ENCODE measurements around the gene TMEM176A.

Gene TMEM176A

DNA sequence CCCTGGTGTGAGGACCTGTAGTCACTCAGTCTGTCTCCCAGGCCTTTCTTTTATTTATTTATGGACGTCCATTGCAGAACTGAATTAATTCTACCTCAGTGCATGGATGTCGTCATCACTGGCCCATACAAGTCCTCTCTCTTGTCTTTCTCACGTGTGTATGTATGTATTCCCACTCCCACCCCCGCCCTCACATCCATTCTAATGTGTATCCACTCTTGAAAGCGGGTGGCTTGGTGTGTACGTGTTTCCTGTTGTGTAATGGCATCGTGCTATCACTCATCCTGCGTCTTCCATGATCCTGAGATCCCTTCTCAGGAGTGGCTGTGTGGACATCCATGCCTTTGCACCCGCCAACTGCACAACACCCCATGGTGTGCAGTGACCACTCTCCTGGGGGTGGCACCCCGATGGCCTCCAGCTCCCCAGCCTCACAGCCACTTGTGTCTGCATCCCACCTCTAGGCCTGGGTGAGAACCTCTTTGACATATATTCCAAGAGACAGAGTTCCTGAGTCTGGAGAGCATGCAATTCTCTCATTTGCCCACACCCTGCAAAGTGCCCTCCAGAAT, 48.7 kb downstream of the TMEM176A start:
- DNase-seq (ENCODE audit: low spot score): no peak

DNA sequence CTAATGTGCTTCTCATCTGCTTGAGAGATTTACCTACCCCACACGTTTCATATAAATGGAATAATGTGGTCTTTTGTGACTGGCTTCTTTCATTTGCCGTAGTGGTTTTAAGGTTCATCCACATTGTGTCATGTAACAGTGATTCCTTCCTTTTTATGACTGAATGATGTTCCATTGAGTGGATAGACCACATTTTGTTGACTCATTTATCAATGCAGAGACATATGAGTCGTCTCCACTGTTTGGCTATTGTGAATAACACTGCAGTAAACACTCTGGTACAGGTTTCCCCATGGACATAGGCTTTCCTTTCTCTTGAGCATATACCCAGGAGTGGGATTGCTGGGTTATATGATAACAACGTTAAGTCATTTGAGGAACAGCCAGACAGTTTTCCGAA, 49.7 kb downstream of the TMEM176A start:
- no peak for DNase-seq (ENCODE audit: low spot score)

DNA sequence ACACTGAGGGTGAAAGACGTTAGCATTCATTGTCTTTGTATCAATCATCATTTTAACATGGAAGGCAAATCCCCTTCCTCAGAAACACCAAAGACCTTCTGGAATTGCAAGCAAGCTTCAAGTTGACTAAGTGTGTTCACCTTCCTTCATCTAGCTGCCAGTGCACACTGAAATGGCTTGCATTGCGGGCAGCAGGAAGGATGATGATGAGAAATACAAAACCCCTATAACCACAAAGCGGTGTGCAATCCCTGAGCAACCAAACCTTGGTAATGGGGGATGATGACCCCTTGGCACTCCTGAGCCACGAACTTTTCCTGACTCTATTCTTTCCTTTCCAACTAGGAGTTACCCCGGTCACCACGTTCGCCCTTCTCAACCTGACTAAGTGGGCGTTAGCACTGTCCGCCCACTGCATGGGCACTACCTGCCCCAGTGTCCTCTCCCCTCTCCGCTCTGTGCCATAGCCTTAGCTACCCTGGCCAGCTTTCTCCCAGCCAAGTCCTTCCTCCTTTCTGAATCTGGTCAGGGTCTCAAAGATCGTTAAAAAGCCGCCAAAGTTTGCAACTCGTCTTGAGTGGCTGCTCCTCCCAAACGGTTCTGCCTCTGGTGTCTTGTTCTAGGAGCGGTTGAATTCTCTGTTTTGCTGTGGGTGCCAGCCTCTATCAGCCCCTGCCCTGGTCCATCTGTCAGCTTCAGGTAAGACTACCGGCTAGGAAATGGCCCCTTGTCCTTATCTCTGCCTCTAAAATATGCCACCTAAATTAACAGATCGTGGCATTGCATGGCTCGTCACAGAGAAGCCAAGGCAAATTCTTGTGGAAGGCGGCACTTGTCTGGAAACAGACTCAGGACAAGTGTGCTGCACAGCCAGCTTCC, 51.2 kb downstream of the TMEM176A start:
- DNase-seq (ENCODE audit: low spot score): no peak

DNA sequence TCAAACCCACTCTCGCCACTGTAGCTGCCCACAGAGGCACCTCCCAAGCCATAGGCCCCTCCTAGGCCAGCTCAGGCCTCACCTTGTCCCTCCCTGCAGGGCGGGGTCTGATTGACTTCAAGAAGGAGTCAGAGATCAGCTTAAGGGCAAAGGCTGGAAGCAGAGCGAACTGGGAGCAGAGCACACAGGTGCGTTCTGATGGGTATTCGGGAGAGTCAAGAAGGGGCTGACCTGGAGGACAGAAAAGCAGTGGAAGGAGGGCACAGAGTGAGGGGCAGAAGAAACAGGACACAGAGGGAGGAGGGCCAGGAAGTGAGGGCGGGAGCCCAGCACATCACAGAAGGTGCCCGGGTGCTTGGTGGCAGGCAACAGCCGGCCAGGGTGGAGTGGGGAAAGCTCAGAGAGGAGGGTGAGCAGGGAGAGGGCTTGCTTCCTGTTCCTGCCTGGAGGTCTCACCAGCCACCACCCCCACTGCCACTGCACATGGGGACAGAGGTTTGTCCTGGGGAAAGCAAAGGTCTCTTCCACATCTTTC, 51.9 kb downstream of the TMEM176A start, which contains the start of gene AOC1:
AOC1 (plus strand) TSS at position 147 of the 535 bp plus-strand sequence. CDS start 3,954 bp downstream, outside the sequence.
- no peak for DNase-seq (ENCODE audit: low spot score)

DNA sequence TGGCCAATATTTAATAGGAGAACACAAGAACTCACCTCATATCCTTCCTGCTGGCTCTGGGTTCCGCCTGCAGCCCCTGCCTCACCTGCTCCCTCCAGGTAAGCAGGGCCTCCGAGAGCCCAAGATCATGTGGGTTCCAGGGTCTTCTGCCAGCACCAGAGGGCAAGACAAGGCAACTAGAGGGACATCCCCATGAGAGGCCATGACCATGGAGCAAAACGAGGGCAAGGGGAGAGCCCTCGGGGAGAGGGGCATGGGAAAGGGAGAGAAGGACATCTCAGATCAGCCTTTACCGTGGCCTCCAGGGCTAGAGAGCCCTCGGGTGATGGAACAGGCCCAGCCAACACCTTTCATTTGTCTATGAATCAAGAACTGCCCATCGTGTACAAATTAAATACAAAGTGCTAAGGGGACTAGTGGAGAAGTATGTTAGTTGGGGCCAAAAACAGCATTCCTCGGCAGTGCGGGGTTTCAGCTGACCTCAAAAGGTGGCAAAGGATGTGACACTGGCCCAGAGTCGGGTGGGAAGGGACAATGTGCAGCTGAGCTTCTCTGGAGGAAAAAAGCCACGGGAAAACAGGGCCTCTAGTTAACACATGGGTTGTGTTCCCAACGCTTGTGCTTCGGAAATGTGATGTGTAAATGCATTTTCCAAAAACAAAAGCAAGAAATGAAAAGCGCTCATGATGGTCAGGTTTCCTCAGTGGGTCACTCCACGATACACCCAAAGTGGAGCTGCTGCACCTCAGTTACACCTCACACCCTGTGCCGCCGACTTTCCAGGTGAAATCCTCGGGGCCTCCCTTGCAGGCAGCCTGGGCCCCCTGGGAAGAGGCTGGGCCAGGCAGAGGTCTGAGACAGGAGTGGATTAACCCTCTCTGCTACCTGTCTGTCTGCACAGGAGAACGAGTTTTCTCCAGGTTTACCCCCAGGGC, 53.8 kb downstream of the TMEM176A start:
- no peak for DNase-seq (ENCODE audit: low spot score)
